Erythroblast (primary cell): ENCODE results near the gene CYFIP2.

Experiments used
- DNase-seq, 2 experiments: peaks; one replicate each; lab custom pipeline; 2025; lab: John Stamatoyannopoulos, UW
- GATA1 ChIP-seq: IDR thresholded peaks from 2 replicates; pipeline ENCODE4 v1.6.1; 2011; ENCODE audit warnings: low read depth, mild to moderate bottlenecking, control low read depth, low read length, moderate library complexity
- POLR2A ChIP-seq: IDR thresholded peaks from 2 replicates; pipeline ENCODE4 v1.6.1; 2011; ENCODE audit warnings: mild to moderate bottlenecking, low read length

Gene CYFIP2

GRCh38 chr5:157336423-157336744 lies 70.5 kb downstream of the CYFIP2 start:
- no peak for DNase-seq
- TF ChIP-seq GATA1, result no peak
- no peak for TF ChIP-seq POLR2A

DNA sequence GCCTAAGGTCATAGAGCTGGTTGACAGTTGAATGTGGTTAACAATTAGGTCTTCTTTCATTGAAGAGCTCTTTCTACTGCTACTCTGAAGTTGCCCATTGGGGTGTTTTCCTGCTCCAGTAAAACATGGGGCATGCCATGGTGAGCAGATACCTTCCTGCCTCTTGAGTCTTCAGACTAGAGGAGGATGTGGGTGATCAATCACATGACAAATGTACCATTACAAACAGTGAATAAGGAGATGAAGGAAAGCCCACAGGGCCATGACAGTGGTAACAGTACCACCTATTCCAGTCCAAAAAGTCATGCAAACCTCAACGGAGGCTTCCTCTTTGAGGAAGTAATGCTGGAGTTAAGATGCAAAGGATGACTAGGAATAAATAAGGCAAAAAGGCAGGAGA lies 73.5 kb downstream of the CYFIP2 start:
- TF ChIP-seq POLR2A (no peak), GATA1 (no peak)

GRCh38 chr5:157342822-157343402 lies 77.0 kb downstream of the CYFIP2 start:
- no peak for TF ChIP-seq POLR2A
- no peak for TF ChIP-seq GATA1
- peak; percentile 27 to 52 for DNase-seq

More for the DNA sequence above, 73.5 kb downstream of the CYFIP2 start:
- DNase-seq, result no peak

- no peak for DNase-seq
- no peak for TF ChIP-seq GATA1
- TF ChIP-seq POLR2A, result no peak
These were observed 78.2 kb downstream of the CYFIP2 start for GRCh38 chr5:157343842-157344790.

DNA sequence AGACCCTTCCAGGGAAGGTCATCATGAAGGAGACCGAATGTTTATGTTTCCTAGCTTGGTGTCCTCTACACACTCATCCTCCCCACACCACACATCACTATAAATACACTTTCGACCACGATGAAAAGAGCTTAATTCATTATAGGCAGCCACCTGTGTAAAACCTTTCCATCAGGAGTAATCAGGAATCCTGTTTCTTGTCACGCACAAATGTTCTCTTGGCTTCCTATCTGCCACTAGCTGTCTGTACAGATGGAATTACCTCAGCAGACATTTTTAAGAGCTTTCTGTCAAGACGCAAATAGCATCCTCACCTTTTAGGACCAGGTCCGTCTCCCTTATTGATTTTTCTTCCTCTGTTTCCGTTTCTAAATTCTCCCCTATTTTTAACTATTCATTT lies 79.1 kb downstream of the CYFIP2 start:
- TF ChIP-seq GATA1 (no peak), POLR2A (no peak)
- DNase-seq, result no peak

DNA sequence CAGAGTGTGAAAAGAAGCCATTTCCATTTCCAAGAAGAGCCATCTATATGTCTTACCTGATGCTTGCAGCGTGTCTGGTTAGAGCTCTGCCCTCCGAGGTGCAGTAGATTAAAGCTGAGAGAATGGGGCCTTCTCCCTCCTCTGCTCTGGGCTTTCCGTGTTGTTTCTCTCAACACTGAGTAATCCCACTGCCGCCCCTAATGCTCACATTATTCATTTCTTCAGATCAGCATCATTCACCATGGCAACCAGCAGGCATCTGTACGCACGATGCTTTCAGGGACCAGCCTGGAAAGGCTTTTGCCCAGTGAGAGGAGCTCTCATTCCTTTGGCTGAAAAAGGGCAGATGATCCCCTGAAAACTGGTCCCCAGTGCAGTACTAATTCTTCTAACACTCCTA lies 79.6 kb downstream of the CYFIP2 start:
- DNase-seq, result no peak
- TF ChIP-seq POLR2A, result no peak
- no peak for TF ChIP-seq GATA1

- TF ChIP-seq POLR2A, result no peak
- TF ChIP-seq GATA1, result no peak
- no peak for DNase-seq
These were observed 81.6 kb downstream of the CYFIP2 start for GRCh38 chr5:157347301-157348048.

DNA sequence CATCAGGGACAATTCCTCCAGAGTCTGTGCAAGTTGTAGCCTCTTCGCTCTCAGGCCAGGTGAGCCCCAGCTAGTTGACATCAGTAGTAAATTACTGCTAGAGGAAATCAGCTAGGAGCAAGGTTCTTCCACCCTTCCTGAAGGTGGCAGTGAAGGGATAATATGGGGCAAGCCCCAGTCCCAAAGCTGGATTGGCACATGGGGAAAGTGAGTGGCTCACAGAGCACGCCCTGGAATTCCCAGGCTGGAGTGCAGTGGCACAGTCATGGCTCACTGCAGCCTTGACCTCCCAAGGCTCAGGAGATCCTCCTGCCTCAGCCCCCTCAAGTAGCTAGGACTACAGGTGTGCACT lies 82.1 kb downstream of the CYFIP2 start:
- TF ChIP-seq POLR2A (no peak), GATA1 (no peak)
- DNase-seq, result no peak

GRCh38 chr5:157350939-157351801 lies 85.2 kb downstream of the CYFIP2 start:
- no peak for DNase-seq
- no peak for TF ChIP-seq GATA1
- no peak for TF ChIP-seq POLR2A

DNA sequence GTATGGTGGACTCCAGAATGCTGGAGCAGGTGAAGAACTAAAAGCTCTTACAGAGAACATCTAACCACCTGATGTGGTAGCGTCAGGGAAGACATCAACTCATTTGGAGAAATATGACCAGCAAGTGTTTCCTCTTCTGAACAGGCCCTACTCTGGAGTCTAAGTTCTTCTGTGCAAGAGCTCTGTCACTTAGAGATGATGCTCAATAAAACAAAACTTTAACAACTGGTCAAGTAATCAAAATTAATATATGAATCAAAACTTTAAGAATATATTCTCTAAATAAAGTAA lies 85.8 kb downstream of the CYFIP2 start:
- no peak for DNase-seq
- TF ChIP-seq POLR2A (no peak), GATA1 (no peak)

GRCh38 chr5:157352756-157353340 lies 86.9 kb downstream of the CYFIP2 start:
- no peak for DNase-seq

DNA sequence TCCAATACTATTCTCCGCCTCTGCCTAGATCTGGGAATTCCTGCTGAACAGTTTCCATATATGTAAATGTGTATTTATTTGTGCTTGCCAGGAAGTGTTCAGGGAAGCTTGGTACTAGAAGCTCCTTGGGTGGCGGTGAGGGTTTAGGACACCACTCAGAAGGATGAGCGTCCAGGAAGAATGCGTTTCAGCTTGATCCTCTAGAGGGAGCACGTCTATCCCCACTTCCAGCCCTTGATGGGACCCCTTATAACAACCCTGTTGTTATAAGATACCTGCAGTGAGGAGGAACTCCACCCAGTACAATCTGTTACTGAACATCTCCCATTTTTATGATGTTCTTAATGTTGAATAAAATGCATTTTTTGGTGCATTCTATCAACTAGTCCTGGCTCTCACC lies 88.9 kb downstream of the CYFIP2 start:
- TF ChIP-seq GATA1, result no peak

More at GRCh38 chr5:157352756-157353340, 86.9 kb downstream of the CYFIP2 start:
- no peak for TF ChIP-seq GATA1

GRCh38 chr5:157356576-157356975 lies 90.7 kb downstream of the CYFIP2 start:
- DNase-seq, result no peak
- TF ChIP-seq POLR2A (no peak), GATA1 (no peak)

More for the DNA sequence above, 88.9 kb downstream of the CYFIP2 start:
- DNase-seq, result no peak
